Posterior cingulate gyrus (tissue), 11 donors: ENCODE measurements around the gene SHC3.
A peak's percentile ranks its signal among the peaks of the same experiment; 100 is the strongest.

Source experiments
- DNase-seq, 10 donors: peaks; one replicate each; pipeline versions ENCODE4 v3.0.0 to v3.0.0-alpha.2; 2020 to 2021; ENCODE audit warnings: mixed read lengths in 3 of 10
- intact Hi-C: fragments of 100-400 bp; cut with DNase I; formaldehyde crosslinking; loops from one replicate; pipeline ENCODE4 v1.15.1; 2023

SHC3 gene

GRCh38 chr9:89165880-89166279 is 12.7 kb downstream of the SHC3 start:
- intact Hi-C loops: no loop called here
- DNase-seq: no peak

GRCh38 chr9:89165341-89165740 is 13.3 kb downstream of the SHC3 start:
- intact Hi-C loops: no loop called here
- DNase-seq: no peak

- DNase-seq: no peak
- intact Hi-C loops: no loop called here
Measured at GRCh38 chr9:89161221-89161620, 17.4 kb downstream of the SHC3 start.

GRCh38 chr9:89160806-89161205 is 17.8 kb downstream of the SHC3 start:
- peak in 1 of 10 donors; percentile 55 for DNase-seq
- intact Hi-C loops: no loop called here

GRCh38 chr9:89154651-89155336 is 23.8 kb downstream of the SHC3 start:
- intact Hi-C loops: no loop called here
- peak in 1 of 10 donors; percentile 64 for DNase-seq

GRCh38 chr9:89154218-89154617 is 24.4 kb downstream of the SHC3 start:
- DNase-seq: peak in 1 of 10 donors; percentile 43

GRCh38 chr9:89153232-89154017 is 25.2 kb downstream of the SHC3 start:
- intact Hi-C loops: no loop called here

More at GRCh38 chr9:89154218-89154617, 24.4 kb downstream of the SHC3 start:
- intact Hi-C loops: no loop called here

GRCh38 chr9:89149726-89150125 is 28.9 kb downstream of the SHC3 start:
- DNase-seq: no peak
- intact Hi-C loops: no loop called here

More at GRCh38 chr9:89153232-89154017, 25.2 kb downstream of the SHC3 start:
- peak in 2 of 10 donors; percentile 36 to 72 for DNase-seq

GRCh38 chr9:89145097-89145496 is 33.5 kb downstream of the SHC3 start:
- intact Hi-C loops: no loop called here

GRCh38 chr9:89144238-89144637 is 34.4 kb downstream of the SHC3 start:
- intact Hi-C loops: no loop called here
- no peak for DNase-seq

More at GRCh38 chr9:89145097-89145496, 33.5 kb downstream of the SHC3 start:
- no peak for DNase-seq

- no peak for DNase-seq
- intact Hi-C loops: no loop called here
Measured at GRCh38 chr9:89143266-89143665, 35.4 kb downstream of the SHC3 start.

GRCh38 chr9:89139455-89139854 is 39.2 kb downstream of the SHC3 start:
- DNase-seq: no peak
- intact Hi-C loops: no loop called here

- no peak for DNase-seq
- intact Hi-C loops: no loop called here
Measured at GRCh38 chr9:89138463-89139390, 39.9 kb downstream of the SHC3 start.

GRCh38 chr9:89137542-89138462 is 40.8 kb downstream of the SHC3 start:
- intact Hi-C loops: no loop called here
- peak in 4 of 10 donors; percentile 28 to 88 (median 31) for DNase-seq

GRCh38 chr9:89135591-89136166 is 42.9 kb downstream of the SHC3 start:
- intact Hi-C loops: no loop called here
- DNase-seq: no peak

- DNase-seq: no peak
- intact Hi-C loops: no loop called here
Measured at GRCh38 chr9:89134709-89135108, 43.9 kb downstream of the SHC3 start.

- intact Hi-C loops: no loop called here
- no peak for DNase-seq
Measured at GRCh38 chr9:89122949-89123348, 55.7 kb downstream of the SHC3 start.

GRCh38 chr9:89120704-89121103 is 57.9 kb downstream of the SHC3 start:
- DNase-seq: no peak
- intact Hi-C loops: no loop called here

- DNase-seq: no peak
- intact Hi-C loops: no loop called here
Measured at GRCh38 chr9:89116805-89117192, 61.8 kb downstream of the SHC3 start.
